Epithelial cell of proximal tubule (primary cell): ENCODE data around the gene ADAMTS4. TPM values are rescaled to one million over a fixed set of nuclear protein-coding genes. Genes with fewer than 3 reads are reported as not detected.
A peak's percentile ranks its signal among the peaks of the same experiment; 100 is the strongest.

Experiments used
- DNase-seq: peaks from one replicate; pipeline ENCODE4 v3.0.0-alpha.2; 2011; ENCODE audit warnings: low read depth
- H3K4me3 ChIP-seq: 2 replicates; pipeline ENCODE4 v1.5.1; 2011; ENCODE audit warnings: low read depth, mild to moderate bottlenecking, low read length
- CTCF ChIP-seq: conservative IDR thresholded peaks from 2 replicates; pipeline ENCODE4 v1.5.1; 2012; ENCODE audit warnings: low read depth, mild to moderate bottlenecking, low read length
- total RNA-seq: library from RNA; depleted of rRNA; stranded (reverse); fragments of >200 nt; gene quantifications from 2 replicates; pipeline ENCODE4 v1.2.3, GENCODE V29; 2015

ADAMTS4 gene
- total RNA-seq, 1 donor from 2014 or later = under 0.01 TPM

GRCh38 chr1:161230762-161231161 is 31.9 kb upstream of the ADAMTS4 start:
- no peak overlapping the region for H3K4me3 ChIP-seq
- TF ChIP-seq CTCF = no peak
- no peak for DNase-seq

GRCh38 chr1:161229896-161230295 is 31.0 kb upstream of the ADAMTS4 start:
- peak; percentile 18 for TF ChIP-seq CTCF
- no peak overlapping the region for H3K4me3 ChIP-seq
- DNase-seq = no peak

GRCh38 chr1:161228032-161228431 is 29.2 kb upstream of the ADAMTS4 start:
- no peak for TF ChIP-seq CTCF
- H3K4me3 ChIP-seq = no peak overlapping the region
- no peak for DNase-seq

GRCh38 chr1:161227196-161227871 is 28.5 kb upstream of the ADAMTS4 start:
- DNase-seq = no peak
- H3K4me3 ChIP-seq = peak overlapping the region; percentile 71
- TF ChIP-seq CTCF = peak; percentile 83

GRCh38 chr1:161226759-161227158 is 27.9 kb upstream of the ADAMTS4 start:
- H3K4me3 ChIP-seq = peak overlapping the region; percentile 71
- TF ChIP-seq CTCF = no peak
- DNase-seq = no peak

- no peak for DNase-seq
- H3K4me3 ChIP-seq = peak overlapping the region; percentile 71
- TF ChIP-seq CTCF = no peak
Observed at GRCh38 chr1:161226320-161226711, 27.5 kb upstream of the ADAMTS4 start.
